IMR-90 (cell line): ENCODE results near the gene CCDC107. TPM values are rescaled to one million over a fixed set of nuclear protein-coding genes. Genes with fewer than 3 reads are reported as not detected.
A peak's percentile ranks its signal among the peaks of the same experiment; 100 is the strongest.

ENCODE experiments used
- ATAC-seq: fragments of 200-7000 bp; cut with Tn5 transposase; 2 replicates; pipeline ENCODE4 v1.9.1; 2020; ENCODE audit warnings: low read depth, mild to moderate bottlenecking, moderate library complexity
- BruUV-seq: library from RNA; stranded (reverse); fragments of 400-500 nt; replicated peaks from 2 replicates; lab custom pipeline; 2021; lab: Mats Ljungman, UMichigan
- CTCF ChIA-PET: fragments of 300-600 bp; formaldehyde crosslinking; extraction: SDS; loops from one replicate; lab custom pipeline; 2021; ENCODE audit warnings: antibody characterized with exemption; lab: Yijun Ruan, JAX
- POLR2A ChIA-PET: fragments of 300-600 bp; sonication (Branson Sonifier 250); formaldehyde crosslinking; loops from one replicate; lab custom pipeline; 2022; ENCODE audit warnings: antibody characterized with exemption; ENCODE audit not compliant: unreplicated experiment; lab: Charles Lee
- DNase-seq: peaks from one replicate; pipeline ENCODE4 v3.0.0; 2013
- H2AFZ ChIP-seq: replicated peaks from 2 replicates; pipeline ENCODE3; 2013; ENCODE audit warnings: low read length, mild to moderate bottlenecking; ENCODE audit not compliant: poor library complexity
- H2AK5ac ChIP-seq: 2 replicates; pipeline ENCODE4 v1.6.1; 2013; ENCODE audit warnings: low read depth, low read length, inconsistent platforms
- H2AK9ac ChIP-seq: replicated peaks from 2 replicates; pipeline ENCODE3; 2013; ENCODE audit warnings: mild to moderate bottlenecking, low read depth, low read length, moderate library complexity; ENCODE audit not compliant: poor library complexity
- H2BK120ac ChIP-seq: 2 replicates; pipeline ENCODE4 v1.6.1; 2013; ENCODE audit warnings: low read depth, low read length, inconsistent platforms
- H2BK15ac ChIP-seq: 3 replicates; pipeline ENCODE4 v1.6.1; 2013; ENCODE audit warnings: low read depth, low read length, inconsistent platforms
- H2BK20ac ChIP-seq: 2 replicates; pipeline ENCODE4 v1.6.1; 2013; ENCODE audit warnings: low read depth, mild to moderate bottlenecking, inconsistent platforms, low read length, moderate library complexity
- H2BK5ac ChIP-seq: 2 replicates; pipeline ENCODE4 v1.6.1; 2013; ENCODE audit warnings: mild to moderate bottlenecking, low read depth, low read length, inconsistent platforms; ENCODE audit not compliant: poor library complexity, severe bottlenecking
- H3K14ac ChIP-seq: replicated peaks from 2 replicates; pipeline ENCODE4 v1.6.1; 2013; ENCODE audit warnings: low read depth, low read length, inconsistent platforms
- H3K18ac ChIP-seq: 2 replicates; pipeline ENCODE4 v1.6.1; 2013; ENCODE audit warnings: low read depth, low read length, control low read depth
- H3K23ac ChIP-seq: 2 replicates; pipeline ENCODE4 v1.6.1; 2013; ENCODE audit warnings: low read depth, low read length, inconsistent platforms
- H3K27ac ChIP-seq: 2 replicates; pipeline ENCODE4 v1.5.1; 2013; ENCODE audit warnings: mild to moderate bottlenecking, control low read depth, low read length; ENCODE audit not compliant: insufficient read depth
- H3K27me3 ChIP-seq: 2 replicates; pipeline ENCODE4 v1.6.1; 2013; ENCODE audit warnings: low read length; ENCODE audit not compliant: control insufficient read depth, insufficient read depth
- H3K36me3 ChIP-seq: 2 replicates; pipeline ENCODE4 v1.6.1; 2013; ENCODE audit warnings: low read length, mixed read lengths; ENCODE audit not compliant: control insufficient read depth, insufficient read depth
- H3K4ac ChIP-seq: 2 replicates; pipeline ENCODE4 v1.6.1; 2013; ENCODE audit warnings: low read depth, low read length, inconsistent platforms
- H3K4me1 ChIP-seq: 2 replicates; pipeline ENCODE4 v1.6.1; 2013; ENCODE audit warnings: low read length, mixed read lengths; ENCODE audit not compliant: control insufficient read depth, insufficient read depth
- H3K4me2 ChIP-seq: 2 replicates; pipeline ENCODE4 v1.6.1; 2013; ENCODE audit warnings: low read depth, mild to moderate bottlenecking, control low read depth, low read length, moderate library complexity
- H3K4me3 ChIP-seq: 2 replicates; pipeline ENCODE4 v1.5.1; 2013; ENCODE audit warnings: low read depth, mild to moderate bottlenecking, control low read depth, low read length, moderate library complexity; ENCODE audit not compliant: insufficient read depth
- H3K56ac ChIP-seq: 2 replicates; pipeline ENCODE4 v1.6.1; 2013; ENCODE audit warnings: low read length, inconsistent platforms; ENCODE audit not compliant: insufficient read depth; ENCODE audit errors: extremely low read depth
- H3K79me1 ChIP-seq, 2 experiments: 2 replicates each; pipeline ENCODE4 v1.6.1; 2013; ENCODE audit warnings: low read length in 2 of 2, inconsistent platforms in 1 of 2, low read depth in 1 of 2
- H3K9ac ChIP-seq: 2 replicates; pipeline ENCODE4 v1.6.1; 2013; ENCODE audit warnings: low read depth, low read length, control low read depth
- H3K9me1 ChIP-seq: 2 replicates; pipeline ENCODE4 v1.6.1; 2013; ENCODE audit warnings: low read length, inconsistent platforms; ENCODE audit not compliant: insufficient read depth
- H3K9me3 ChIP-seq: 2 replicates; pipeline ENCODE4 v1.6.1; 2013; ENCODE audit warnings: low read length; ENCODE audit not compliant: control insufficient read depth, insufficient read depth
- H4K20me1 ChIP-seq: 2 replicates; pipeline ENCODE4 v1.6.1; 2013; ENCODE audit warnings: low read length, inconsistent platforms; ENCODE audit not compliant: insufficient read depth
- H4K5ac ChIP-seq: 2 replicates; pipeline ENCODE4 v1.6.1; 2013; ENCODE audit warnings: mild to moderate bottlenecking, low read depth, low read length, control low read depth
- H4K8ac ChIP-seq, 2 experiments: 2 replicates each; pipeline ENCODE4 v1.6.1; 2013; ENCODE audit warnings: low read depth in 2 of 2, low read length in 2 of 2, control low read depth in 1 of 2, inconsistent platforms in 1 of 2
- H4K91ac ChIP-seq: 2 replicates; pipeline ENCODE4 v1.6.1; 2013; ENCODE audit warnings: low read depth, low read length, inconsistent platforms; ENCODE audit not compliant: insufficient read depth
- BHLHE40 ChIP-seq: fragments of 150-350 bp; IDR thresholded peaks from 2 replicates; pipeline ENCODE4 v1.6.1; 2016; ENCODE audit warnings: mild to moderate bottlenecking, low read depth, low read length
- MXI1 ChIP-seq: IDR thresholded peaks from 2 replicates; pipeline ENCODE4 v1.6.1; 2012; ENCODE audit warnings: low read depth, mild to moderate bottlenecking, low read length, moderate library complexity, borderline replicate concordance
- WGBS, 2 experiments: methylation state at CpG; one replicate each; pipeline versions ENCODE4 v1.1.5 to v1.1.7; 2013; ENCODE audit warnings: missing lambda C conversion rate in 2 of 2; ENCODE audit not compliant: insufficient read length in 1 of 2; ENCODE audit errors: extremely low coverage in 2 of 2; 5-methylcytosine and 5-hydroxymethylcytosine counted together
- dilution Hi-C: fragments of 300-500 bp; cut with HindIII; formaldehyde crosslinking; loops from one replicate; pipeline ENCODE4 v1.14.3; 2018; ENCODE audit warnings: low sequenced_read_pairs; ENCODE audit not compliant: unreplicated experiment
- in situ Hi-C: fragments of 300-500 bp; cut with MboI; formaldehyde crosslinking; loops from 3 replicates; pipeline ENCODE4 v1.14.3; 2019; ENCODE audit warnings: low sequenced_read_pairs, inconsistent platforms, mixed read lengths
- intact Hi-C: fragments of 100-400 bp; cut with micrococcal nuclease; formaldehyde crosslinking; loops from 2 replicates; pipeline ENCODE4 v1.10.0; 2022
- polyA plus RNA-seq, 3 experiments: library from polyadenylated mRNA; depleted of rRNA; stranded (reverse); fragments of >200 nt; gene quantifications; 2 replicates each; pipeline ENCODE4 v1.2.3, GENCODE V29; 2012; ENCODE audit warnings: low replicate concordance in 1 of 3
- total RNA-seq: library from RNA; depleted of rRNA; stranded (reverse); fragments of >200 nt; gene quantifications from 2 replicates; pipeline ENCODE4 v1.2.3, GENCODE V29; 2012

Gene CCDC107
- total and polyA plus RNA-seq, 2 of the 4 experiments (the other 2 are of a cell fraction): 6.8 to 21.1 TPM

GRCh38 chr9:35686222-35687203 lies 28.4 kb downstream of the CCDC107 start:
- peaks cover 41% of the 10 kb centered on the region for H3K9me1 ChIP-seq
- WGBS, 2 experiments: 68% methylated on average over 3 of the region's 11 CpGs; no CpG with 5 or more reads in 1 of the 2 experiments
- no peak overlapping the region for H4K91ac ChIP-seq
- no peak overlapping the region for H4K5ac ChIP-seq
- H3K79me1 ChIP-seq: peaks cover 13 to 85% of the 10 kb centered on the region in 2 experiments
- dilution Hi-C loops: no loop called here
- peak overlapping the region; percentile 34 for H2AK9ac ChIP-seq
- ChIA-PET POLR2A (interaction anchor here (0.6 to 3.8 kb wide), 9 partner anchors 8 to 29 kb away, joined by 3 to 14 read pairs (median 5); partner anchors contain the start of genes CCDC107 and RMRP), CTCF (no interaction called here)
- H3K14ac ChIP-seq: peak overlapping the region; percentile 50
- peak overlapping the region; percentile 92 for H3K23ac ChIP-seq
- H4K8ac ChIP-seq: no peak overlapping the region
- H3K36me3 ChIP-seq: peaks cover 65% of the 10 kb centered on the region
- no TSS peak for BruUV-seq
- peak overlapping the region; percentile 26 for H3K4me3 ChIP-seq
- H3K4me2 ChIP-seq: peak overlapping the region; percentile 97
- H2BK5ac ChIP-seq: peak overlapping the region; percentile 98
- H2BK20ac ChIP-seq: no peak overlapping the region
- no peak overlapping the region for H2BK15ac ChIP-seq
- peaks cover 82% of the 10 kb centered on the region for H4K20me1 ChIP-seq
- H2BK120ac ChIP-seq: no peak overlapping the region
- H3K18ac ChIP-seq: peak overlapping the region; percentile 8; the same call in 1 of the 2 replicates
- ATAC-seq (no peak), DNase-seq (peak; percentile 60)
- peak overlapping the region; percentile 18 for H3K27ac ChIP-seq
- H3K4ac ChIP-seq: no peak overlapping the region
- H3K9me3 ChIP-seq: no peaks in the 10 kb centered on the region
- peak overlapping the region; percentile 58 for H3K9ac ChIP-seq
- H3K27me3 ChIP-seq: no peaks in the 10 kb centered on the region
- H3K4me1 ChIP-seq: peaks cover 51% of the 10 kb centered on the region
- H2AK5ac ChIP-seq: no peak overlapping the region
- peak overlapping the region; percentile 22; the same call in 1 of the 2 replicates for H3K56ac ChIP-seq
- H2AFZ ChIP-seq: peak overlapping the region; percentile 17
- intact Hi-C loops: loop anchor here (10.0 kb wide), 1 partner anchor 82 kb away; the partner anchor contains the start of gene TESK1
- in situ Hi-C loops: no loop called here
- TF ChIP-seq BHLHE40: no peak
- TF ChIP-seq MXI1: peak; percentile 45; the same call in 1 of the 2 replicates
